Inferior parietal cortex (tissue), 1 donor: Measurements from ENCODE around the gene TPGS1.

Experiments used
- DNase-seq: peaks from one replicate; pipeline ENCODE4 v3.0.0-alpha.2; 2016; ENCODE audit errors: extremely low spot score

The TPGS1 gene

DNA sequence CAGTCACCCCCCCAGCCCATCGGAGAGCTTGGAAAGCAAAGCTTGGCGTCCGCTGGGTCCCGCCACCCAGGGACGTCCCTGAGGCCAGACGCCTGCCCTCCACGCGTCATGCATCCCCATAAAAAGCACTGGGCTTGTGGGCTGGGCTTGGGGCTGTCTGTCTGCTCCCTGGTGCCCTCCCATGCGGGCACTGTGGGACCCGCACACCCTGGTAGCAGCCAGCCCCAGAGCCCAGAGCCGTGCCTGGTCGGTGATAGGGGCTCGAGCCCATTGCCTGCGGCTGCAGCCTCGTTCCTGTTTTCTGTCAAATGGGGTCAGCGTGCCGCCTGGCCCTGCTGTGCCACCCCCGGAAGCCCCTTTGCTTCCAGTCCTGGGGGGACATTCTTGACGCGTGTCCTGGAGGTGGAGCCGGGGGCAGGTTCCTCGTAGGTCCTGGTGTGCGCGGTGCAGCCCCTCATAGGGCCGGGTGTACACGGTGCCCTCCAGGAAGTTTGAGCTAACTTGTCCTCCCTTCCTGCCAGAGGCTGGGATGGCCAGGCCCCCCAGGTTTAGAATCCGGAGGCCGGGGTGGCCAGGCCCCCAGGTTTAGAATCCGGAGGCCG is 32.2 kb downstream of the TPGS1 start:
- no peak for DNase-seq

DNA sequence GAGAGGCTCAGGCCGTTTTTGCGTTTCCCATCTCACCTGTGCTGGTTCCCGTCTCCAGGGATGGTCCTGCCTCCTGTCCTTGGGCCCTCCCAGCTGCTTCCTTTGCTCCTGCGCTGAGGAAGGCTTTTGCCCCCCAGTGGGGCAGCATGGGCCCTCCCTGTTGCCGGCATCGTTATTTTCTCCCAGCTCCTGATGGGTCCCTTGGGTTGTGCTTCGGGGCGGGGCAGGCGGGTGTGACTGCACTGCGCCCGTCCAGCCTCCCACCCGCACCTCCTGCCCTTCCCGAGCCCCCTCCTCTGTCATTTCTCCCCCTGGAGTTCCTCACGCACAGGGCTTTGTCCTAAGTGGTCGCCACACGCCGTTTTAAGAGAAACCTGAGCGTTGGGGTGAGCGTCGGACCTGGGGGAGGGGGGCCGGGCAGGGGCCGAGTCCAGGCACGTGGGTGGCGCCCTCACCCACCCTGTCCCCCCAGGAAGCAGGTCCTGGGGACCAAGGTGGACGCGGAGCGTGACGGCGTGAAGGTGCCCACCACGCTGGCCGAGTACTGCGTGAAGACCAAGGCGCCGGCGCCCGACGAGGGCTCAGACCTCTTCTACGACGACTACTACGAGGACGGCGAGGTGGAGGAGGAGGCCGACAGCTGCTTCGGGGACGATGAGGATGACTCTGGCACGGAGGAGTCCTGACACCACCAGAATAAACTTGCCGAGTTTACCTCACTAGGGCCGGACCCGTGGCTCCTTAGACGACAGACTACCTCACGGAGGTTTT is 33.8 kb downstream of the TPGS1 start:
- no peak for DNase-seq

DNA sequence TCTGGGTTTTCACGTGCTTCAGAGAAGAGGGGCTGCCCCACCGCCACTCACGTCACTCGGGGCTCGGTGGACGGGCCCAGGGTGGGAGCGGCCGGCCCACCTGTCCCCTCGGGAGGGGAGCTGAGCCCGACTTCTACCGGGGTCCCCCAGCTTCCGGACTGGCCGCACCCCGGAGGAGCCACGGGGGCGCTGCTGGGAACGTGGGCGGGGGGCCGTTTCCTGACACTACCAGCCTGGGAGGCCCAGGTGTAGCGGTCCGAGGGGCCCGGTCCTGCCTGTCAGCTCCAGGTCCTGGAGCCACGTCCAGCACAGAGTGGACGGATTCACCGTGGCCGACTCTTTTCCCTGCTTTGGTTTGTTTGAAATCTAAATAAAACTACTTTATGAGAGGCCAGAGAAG is 34.4 kb downstream of the TPGS1 start:
- no peak for DNase-seq

DNA sequence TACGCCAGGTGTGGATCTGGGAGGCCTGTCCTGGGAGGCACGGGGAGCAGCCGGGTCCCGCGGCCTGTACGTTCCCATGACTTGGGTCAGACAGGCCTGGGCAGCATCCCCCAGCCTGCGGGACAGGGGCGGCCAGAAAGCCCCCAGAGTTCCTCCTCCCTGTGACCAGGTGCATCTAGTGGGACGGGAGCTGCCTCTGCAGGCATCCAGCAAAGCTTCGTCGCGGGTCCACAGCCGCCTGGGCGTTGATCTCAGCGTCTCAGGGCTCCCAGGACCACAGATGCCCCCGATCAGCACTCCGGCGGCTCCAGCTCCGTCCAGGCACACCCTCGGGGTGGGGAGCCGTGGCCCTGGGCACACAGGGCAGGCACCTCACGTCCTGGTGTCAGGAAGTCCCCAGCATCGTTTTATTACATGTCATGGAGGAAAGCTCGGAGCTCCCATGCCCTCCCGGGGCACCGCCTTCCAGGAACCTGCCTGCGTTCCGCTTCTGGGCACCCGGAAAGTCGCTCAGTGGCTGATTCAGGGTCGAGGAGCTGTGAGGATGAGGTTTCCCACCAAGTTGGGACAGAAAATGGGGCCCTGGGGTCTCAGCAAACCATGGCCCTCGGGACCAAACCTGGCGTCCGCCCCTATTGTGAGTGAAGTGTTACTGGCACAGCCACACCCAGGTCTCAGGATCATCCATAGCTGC is 35.0 kb downstream of the TPGS1 start:
- DNase-seq = no peak

DNA sequence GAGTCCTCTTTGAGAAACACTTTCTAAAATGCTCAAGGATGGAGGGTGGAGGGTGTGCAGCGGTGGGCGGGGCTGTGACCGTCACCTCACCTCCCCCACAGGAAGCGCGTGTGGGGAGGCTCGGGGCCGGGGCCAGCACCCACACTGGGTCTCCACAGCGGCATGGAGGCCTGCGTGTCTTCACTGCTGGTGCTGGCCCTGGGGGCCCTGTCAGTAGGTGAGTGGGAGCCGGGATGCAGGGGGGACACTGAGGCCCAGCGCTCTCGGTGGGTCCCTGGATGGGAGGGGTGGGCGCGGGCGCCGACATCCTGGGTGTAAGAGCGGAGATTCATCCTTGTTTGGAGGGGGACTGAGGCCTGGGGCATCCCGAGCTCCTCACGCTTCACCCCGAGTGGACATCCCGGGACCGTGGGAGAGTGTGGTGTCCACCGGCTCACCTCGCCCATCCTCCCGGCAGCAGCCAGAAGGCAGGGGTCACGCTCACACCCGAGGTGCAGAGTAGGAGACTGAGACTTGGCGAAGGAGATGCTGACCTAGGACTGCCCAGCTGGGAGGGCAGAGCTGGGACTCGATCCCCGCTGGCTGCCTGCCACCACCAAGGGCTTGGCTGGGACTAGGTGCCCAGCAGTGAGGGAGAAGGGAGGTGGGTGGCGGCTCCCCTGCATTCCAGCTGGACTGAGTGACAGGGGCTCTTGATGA is 36.8 kb downstream of the TPGS1 start, which contains the start of gene GZMM:
GZMM (plus strand) TSS at position 144 of the 699 bp plus-strand sequence; CDS start at position 163, 19 bp downstream.
- no peak for DNase-seq

DNA sequence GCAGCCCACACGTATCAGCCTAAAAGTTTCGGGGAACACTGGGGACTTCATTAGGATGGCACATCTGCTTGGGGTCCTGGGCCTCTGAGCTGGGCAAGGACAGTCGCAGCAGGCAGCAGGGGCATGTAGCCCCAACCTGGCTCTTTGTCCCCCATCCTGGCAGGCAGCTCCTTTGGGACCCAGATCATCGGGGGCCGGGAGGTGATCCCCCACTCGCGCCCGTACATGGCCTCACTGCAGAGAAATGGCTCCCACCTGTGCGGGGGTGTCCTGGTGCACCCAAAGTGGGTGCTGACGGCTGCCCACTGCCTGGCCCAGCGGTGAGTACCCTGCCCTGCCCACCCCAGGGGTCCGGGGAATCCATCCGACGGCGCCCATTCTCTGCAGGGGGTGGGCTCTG is 39.8 kb downstream of the TPGS1 start:
- DNase-seq = no peak

DNA sequence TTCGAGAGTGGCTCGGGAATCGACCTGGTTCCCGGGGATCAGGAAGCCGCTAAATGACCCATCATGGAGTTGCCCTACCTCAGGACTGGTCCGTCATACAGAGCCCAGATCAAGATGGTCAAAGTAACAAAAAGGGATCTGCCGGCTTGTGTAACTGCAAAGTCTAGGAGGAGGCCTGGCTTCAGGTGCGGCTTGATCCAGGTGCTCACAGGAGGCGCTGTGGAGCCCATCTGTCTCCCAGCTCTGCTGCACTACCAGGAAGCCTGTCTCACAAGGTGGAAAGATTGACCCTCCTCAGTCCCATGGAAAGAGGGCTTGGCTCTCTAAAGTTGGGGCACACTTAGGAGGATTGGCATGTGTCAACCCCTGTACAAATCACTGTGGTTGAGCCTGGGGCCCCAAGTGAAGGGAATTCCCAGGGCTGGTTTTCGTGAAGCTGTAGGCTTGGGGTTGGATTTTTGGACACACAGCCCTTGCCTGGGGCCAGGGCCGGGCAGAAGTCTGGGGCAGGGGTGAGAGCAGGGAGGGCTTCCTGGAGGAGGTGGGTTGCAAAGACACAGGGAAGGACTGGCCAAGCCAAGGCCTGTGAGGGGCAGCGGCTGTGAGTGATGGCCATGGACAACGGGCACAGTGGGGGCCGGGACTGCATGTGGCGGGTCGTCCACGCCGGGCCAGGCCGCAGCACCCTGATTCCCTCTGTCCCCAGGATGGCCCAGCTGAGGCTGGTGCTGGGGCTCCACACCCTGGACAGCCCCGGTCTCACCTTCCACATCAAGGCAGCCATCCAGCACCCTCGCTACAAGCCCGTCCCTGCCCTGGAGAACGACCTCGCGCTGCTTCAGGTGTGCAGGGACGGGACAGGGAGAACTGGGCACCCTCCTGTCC is 40.8 kb downstream of the TPGS1 start:
- DNase-seq = no peak

DNA sequence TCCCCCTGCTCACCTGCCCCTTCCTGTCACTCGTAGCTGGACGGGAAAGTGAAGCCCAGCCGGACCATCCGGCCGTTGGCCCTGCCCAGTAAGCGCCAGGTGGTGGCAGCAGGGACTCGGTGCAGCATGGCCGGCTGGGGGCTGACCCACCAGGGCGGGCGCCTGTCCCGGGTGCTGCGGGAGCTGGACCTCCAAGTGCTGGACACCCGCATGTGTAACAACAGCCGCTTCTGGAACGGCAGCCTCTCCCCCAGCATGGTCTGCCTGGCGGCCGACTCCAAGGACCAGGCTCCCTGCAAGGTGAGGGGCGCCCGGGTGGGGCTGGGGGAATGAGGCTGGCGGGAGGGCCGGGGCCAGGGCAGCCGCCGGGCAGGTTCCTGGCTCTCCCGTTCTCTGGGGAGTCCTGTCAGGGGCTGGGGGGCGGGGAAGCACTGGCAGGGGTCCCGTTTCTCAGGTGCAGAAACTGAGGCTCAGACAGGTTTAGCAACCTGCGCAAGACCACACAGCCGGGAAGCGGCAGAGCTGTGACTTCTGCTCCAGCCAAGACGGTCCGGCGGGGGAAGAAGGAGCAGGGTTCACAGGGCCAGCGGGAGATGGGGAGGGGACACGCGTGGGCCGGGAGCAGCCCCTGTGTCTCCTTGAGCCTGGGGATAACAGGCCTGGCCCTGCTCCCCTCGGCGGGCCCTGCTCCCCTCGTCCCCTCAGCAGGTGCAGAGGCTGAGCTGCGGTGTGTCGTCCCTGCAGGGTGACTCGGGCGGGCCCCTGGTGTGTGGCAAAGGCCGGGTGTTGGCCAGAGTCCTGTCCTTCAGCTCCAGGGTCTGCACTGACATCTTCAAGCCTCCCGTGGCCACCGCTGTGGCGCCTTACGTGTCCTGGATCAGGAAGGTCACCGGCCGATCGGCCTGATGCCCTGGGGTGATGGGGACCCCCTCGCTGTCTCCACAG is 41.9 kb downstream of the TPGS1 start:
- DNase-seq = no peak

DNA sequence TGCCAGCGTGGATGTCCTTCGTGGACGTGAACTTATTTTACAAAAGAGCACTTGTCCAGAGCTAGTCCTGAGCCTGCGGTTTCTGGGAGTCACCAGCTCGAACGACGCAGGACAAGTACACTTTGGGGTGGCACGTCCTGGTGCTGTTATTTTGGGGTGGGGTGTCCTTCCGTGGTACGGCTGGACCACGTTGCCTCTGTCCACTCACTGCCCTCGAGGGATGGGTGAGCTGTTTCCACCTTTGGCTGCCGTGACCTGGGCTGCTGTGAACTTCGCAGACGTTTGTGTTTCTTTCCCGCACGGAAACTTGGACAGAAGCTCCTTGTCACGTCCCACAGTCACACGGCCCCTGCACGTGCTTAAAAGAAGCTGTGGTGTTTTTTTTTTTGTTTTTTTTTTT is 47.5 kb downstream of the TPGS1 start:
- no peak for DNase-seq

DNA sequence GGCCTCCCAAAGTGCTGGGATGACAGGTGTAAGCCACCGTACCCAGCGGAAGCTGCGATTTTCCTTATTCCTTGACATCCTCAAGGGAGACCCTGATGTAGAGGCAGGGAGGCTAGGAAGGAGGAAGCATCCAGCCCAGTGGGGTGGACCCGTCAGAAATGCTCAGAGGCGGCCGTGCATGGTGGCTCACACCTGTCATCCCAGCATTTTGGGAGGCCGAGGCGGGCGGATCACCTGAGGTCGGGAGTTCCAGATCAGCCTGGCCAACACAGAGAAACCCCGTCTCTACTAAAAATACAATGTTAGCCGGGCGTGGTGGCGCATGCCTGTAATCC is 48.1 kb downstream of the TPGS1 start:
- DNase-seq = no peak

DNA sequence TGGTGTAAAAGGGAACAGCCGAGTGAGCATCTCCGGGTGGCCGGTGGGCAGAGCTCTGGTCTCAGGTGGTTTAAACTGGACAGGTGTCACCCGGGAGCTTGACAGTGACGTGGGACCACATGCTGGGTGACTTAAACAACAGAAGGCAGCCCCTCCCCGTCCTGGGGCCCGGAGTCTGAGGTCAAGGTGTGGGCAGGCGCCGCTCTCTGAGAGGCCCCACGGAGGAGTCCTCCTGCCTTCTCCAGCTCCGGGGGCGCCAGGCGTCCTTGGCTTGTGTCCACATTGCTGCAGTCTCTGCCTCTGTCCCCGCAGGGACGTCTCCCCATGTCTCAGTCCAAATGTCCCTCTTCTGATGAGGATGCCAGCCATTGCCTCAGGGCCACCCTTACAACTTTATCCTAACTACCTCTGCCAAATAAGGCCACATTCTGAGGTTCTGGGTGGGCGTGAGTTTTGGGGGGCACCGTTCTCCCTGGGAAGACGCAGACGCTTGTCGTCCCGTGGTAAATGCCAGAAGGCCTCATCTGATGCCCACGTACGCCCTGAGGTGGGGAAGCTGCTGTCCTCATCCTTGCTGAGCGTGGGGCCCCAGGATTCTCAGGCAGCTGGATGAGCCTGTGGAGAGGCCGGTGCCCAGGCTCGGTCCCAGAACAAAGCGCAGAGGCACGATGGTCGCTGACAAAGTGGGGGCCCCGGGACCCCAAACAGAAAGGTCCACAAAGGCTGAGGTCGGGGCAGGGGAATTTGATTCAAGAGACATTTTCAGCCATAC is 49.5 kb downstream of the TPGS1 start:
- no peak for DNase-seq

DNA sequence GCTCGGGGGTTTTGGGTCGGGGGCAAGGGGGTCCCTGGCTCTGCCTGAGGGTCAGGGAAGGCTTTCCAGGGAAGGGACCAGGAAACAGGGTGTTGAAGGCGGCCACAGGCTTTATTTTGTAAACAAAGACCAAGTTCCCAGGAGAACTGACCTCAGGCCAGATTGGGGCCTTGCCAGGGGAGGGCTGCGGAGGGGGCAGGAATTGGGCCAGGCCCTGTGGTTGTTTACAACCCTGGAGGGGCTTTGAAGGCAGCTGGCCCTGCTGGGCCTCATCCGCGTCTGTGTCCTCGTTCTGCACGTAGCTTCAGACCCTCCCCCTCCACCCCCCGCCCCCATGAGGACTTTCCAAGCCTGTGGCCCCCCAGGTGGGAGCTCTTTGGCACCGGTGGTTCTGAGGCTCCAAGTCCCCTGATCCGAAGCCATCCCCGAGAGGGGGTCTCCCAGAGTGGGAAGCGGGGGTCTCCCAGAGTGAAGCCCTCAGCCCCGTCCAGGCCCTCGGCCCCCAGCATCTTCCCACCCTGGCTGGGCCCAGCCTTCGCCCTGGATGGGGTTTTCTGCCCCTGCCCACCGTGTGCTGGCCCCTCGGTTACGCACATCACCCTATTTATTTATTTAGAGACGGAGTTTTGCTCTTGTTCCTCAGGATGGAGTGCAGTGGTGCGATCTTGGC is 51.6 kb downstream of the TPGS1 start:
- no peak for DNase-seq

DNA sequence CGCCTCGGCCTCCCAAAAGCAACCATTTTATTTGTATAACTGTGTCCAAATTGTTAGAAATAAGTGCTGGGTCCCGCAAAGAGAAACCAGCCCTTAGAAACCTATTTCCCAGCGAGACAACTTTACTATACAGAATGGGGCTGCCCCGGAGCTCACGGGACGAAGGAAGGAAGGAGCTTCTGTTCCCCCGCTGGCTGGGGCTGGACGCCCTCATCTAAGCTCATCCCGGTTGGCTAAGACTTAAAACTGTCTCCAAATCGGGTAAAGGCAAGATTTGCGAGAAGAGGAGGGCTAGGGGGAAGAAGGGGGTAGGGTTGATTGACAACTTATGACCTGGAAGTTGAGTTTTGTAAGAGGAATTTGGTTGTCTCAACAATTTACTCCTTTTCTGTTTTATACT is 52.8 kb downstream of the TPGS1 start:
- DNase-seq = no peak

DNA sequence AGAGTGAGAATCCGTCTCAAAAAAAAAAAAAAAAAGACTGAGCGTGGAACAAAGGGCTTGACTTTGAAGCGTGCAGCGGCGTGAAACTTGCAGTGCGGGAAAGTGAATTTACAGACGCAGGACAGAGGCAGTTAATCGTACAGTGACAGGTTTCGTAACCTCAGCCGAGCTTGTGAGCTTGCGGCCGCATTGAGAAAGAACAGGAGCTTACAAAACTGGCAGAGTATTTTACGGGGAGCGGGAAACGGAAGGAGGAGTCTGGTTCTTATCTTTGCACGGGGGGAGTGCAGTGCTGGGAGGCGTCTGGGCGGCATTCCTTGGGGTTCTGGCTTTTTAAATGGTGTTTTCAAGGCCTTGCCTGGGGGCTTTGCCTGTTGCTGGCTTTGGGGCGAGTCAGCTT is 59.1 kb downstream of the TPGS1 start:
- DNase-seq = no peak

DNA sequence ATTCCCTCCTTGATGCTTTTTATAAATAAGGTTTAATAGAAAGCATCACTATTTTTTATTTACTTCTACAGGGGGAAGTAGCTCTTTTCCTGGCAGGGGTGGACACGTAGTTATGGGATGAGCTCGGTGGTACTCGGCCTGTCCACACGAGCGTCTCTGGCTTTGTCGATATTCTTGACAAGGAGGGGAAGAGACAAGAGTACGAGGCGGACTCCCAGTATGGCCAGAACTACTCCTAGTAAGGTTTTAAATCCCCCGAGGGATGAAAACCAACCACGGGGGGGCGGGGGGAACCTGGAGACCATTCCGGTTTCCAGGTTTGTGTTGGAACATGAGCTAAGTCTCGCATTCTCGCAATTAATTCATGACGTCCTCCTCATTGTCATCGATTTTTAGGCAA is 59.5 kb downstream of the TPGS1 start:
- no peak for DNase-seq

DNA sequence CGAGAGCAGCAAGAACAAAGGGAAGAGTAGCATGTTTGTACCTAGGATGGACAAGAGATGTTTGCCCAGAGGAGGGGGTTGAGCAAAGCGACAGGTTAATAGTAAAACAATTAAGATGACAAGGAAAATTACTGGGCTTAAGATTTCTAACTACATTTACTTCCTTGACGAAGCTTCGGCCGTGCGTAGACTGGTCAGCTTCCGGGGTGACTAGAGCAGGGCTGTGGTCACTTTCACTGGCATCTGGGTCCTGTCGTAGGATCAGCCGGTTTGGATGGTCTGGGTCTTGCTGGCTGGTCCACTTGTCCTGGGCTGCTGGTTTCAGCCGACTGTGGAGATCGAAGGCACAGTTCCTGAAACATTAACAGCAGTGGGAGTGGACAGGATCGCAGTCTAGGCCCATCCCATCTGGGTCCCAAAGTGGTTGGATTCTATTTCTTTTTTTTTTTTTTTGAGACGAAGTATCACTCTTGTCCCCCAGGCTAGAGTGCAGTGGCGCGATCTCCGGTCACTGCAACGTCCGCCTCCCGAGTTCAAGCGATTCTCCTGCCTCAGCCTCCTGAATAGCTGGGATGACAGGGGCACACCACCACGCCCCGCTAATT is 60.1 kb downstream of the TPGS1 start:
- DNase-seq = no peak
